Osteoblast (primary cell): ENCODE data around the gene FRMD4B. TPM values are rescaled to one million over a fixed set of nuclear protein-coding genes. Genes with fewer than 3 reads are reported as not detected.

Experiments used
- DNase-seq: peaks from one replicate; pipeline ENCODE4 v3.0.0; 2011; ENCODE audit warnings: low spot score, mixed read lengths; ENCODE audit not compliant: insufficient read length; ENCODE audit errors: missing footprints
- H2AFZ ChIP-seq: 2 replicates; pipeline ENCODE4 v1.6.0; 2011; ENCODE audit warnings: mild to moderate bottlenecking, low read length
- H3K27ac ChIP-seq: 2 replicates; pipeline ENCODE4 v1.5.1; 2011; ENCODE audit warnings: mild to moderate bottlenecking, low read depth, low read length, moderate library complexity
- H3K27me3 ChIP-seq: 2 replicates; pipeline ENCODE4 v1.6.0; 2012; ENCODE audit warnings: mild to moderate bottlenecking, control low read depth, inconsistent platforms, low read length, moderate library complexity; ENCODE audit not compliant: insufficient read depth
- H3K36me3 ChIP-seq: 2 replicates; pipeline ENCODE4 v1.5.1; 2011; ENCODE audit warnings: mild to moderate bottlenecking, low read length, control low read depth, moderate library complexity; ENCODE audit not compliant: insufficient read depth
- H3K4me1 ChIP-seq: 2 replicates; pipeline ENCODE4 v1.5.1; 2011; ENCODE audit warnings: mild to moderate bottlenecking, low read length, control low read depth, moderate library complexity; ENCODE audit not compliant: insufficient read depth
- H3K4me2 ChIP-seq: 2 replicates; pipeline ENCODE4 v1.6.0; 2011; ENCODE audit warnings: mild to moderate bottlenecking, low read length; ENCODE audit not compliant: insufficient read depth
- H3K4me3 ChIP-seq: fragments of 200-600 bp; sonication (generic); 3 replicates; pipeline ENCODE4 v1.5.1; 2012; ENCODE audit warnings: mild to moderate bottlenecking, low read length, inconsistent platforms; ENCODE audit not compliant: insufficient read depth
- H3K79me2 ChIP-seq: 2 replicates; pipeline ENCODE4 v1.6.0; 2012; ENCODE audit warnings: mild to moderate bottlenecking, low read length, control low read depth, inconsistent platforms; ENCODE audit not compliant: insufficient read depth
- H3K9me3 ChIP-seq: 2 replicates; pipeline ENCODE4 v1.5.1; 2011; ENCODE audit warnings: low read depth, low read length, control low read depth
- H4K20me1 ChIP-seq: 2 replicates; pipeline ENCODE4 v1.6.0; 2012; ENCODE audit warnings: mild to moderate bottlenecking, low read length, control low read depth; ENCODE audit not compliant: insufficient read depth
- CTCF ChIP-seq: IDR thresholded peaks from 2 replicates; pipeline ENCODE4 v1.5.1; 2011; ENCODE audit warnings: mild to moderate bottlenecking, low read depth, low read length, moderate library complexity; ENCODE audit errors: extremely low read depth
- total RNA-seq: library from RNA; depleted of rRNA; stranded (reverse); fragments of >200 nt; gene quantifications from 2 replicates; pipeline ENCODE4 v1.2.3, GENCODE V29; 2012

The FRMD4B gene
- total RNA-seq, 1 donor = 0.72 TPM

GRCh38 chr3:69392850-69393249 is 7.0 kb upstream of the FRMD4B start:
- DNase-seq = no peak
- H3K9me3 ChIP-seq = no peaks in the 10 kb centered on the region
- H3K79me2 ChIP-seq = no peaks in the 10 kb centered on the region
- H3K4me1 ChIP-seq = no peaks in the 10 kb centered on the region
- H3K36me3 ChIP-seq = no peaks in the 10 kb centered on the region
- no peak overlapping the region for H3K4me3 ChIP-seq
- no peak for TF ChIP-seq CTCF
- H3K4me2 ChIP-seq = no peak overlapping the region
- H2AFZ ChIP-seq = no peak overlapping the region
- H3K27ac ChIP-seq = no peak overlapping the region
- no peaks in the 10 kb centered on the region for H4K20me1 ChIP-seq
- peaks cover 4% of the 10 kb centered on the region for H3K27me3 ChIP-seq

- no peak for TF ChIP-seq CTCF
Measured at GRCh38 chr3:69392415-69392814, 6.5 kb upstream of the FRMD4B start.

GRCh38 chr3:69391554-69391953 is 5.7 kb upstream of the FRMD4B start:
- Histone ChIP-seq H3K27ac (no peak overlapping the region), H3K4me1 (no peaks in the 10 kb centered on the region), H3K79me2 (no peaks in the 10 kb centered on the region), H3K27me3 (peaks cover 11% of the 10 kb centered on the region), H2AFZ (no peak overlapping the region), H3K36me3 (no peaks in the 10 kb centered on the region), H3K9me3 (no peaks in the 10 kb centered on the region), H3K4me2 (no peak overlapping the region), H4K20me1 (no peaks in the 10 kb centered on the region), H3K4me3 (no peak overlapping the region)
- no peak for TF ChIP-seq CTCF
- no peak for DNase-seq

More at GRCh38 chr3:69392415-69392814, 6.5 kb upstream of the FRMD4B start:
- H3K4me1 ChIP-seq = no peaks in the 10 kb centered on the region
- no peak for DNase-seq
- no peak overlapping the region for H3K27ac ChIP-seq
- no peak overlapping the region for H3K4me2 ChIP-seq
- H2AFZ ChIP-seq = no peak overlapping the region
- no peak overlapping the region for H3K4me3 ChIP-seq
- no peaks in the 10 kb centered on the region for H3K79me2 ChIP-seq
- H3K27me3 ChIP-seq = peaks cover 4% of the 10 kb centered on the region
- H4K20me1 ChIP-seq = no peaks in the 10 kb centered on the region
- no peaks in the 10 kb centered on the region for H3K9me3 ChIP-seq
- H3K36me3 ChIP-seq = no peaks in the 10 kb centered on the region

GRCh38 chr3:69390771-69391170 is 4.9 kb upstream of the FRMD4B start:
- no peak for DNase-seq
- Histone ChIP-seq H3K36me3 (no peaks in the 10 kb centered on the region), H3K27ac (no peak overlapping the region), H3K4me2 (no peak overlapping the region), H4K20me1 (no peaks in the 10 kb centered on the region), H3K4me1 (peaks cover 2% of the 10 kb centered on the region), H3K4me3 (no peak overlapping the region), H3K27me3 (peaks cover 18% of the 10 kb centered on the region), H2AFZ (no peak overlapping the region), H3K79me2 (no peaks in the 10 kb centered on the region), H3K9me3 (no peaks in the 10 kb centered on the region)
- no peak for TF ChIP-seq CTCF
